ENCODE data around the gene FAM177A1. TPM values are rescaled to one million over a fixed set of nuclear protein-coding genes. Genes with fewer than 3 reads are reported as not detected.
A peak's percentile ranks its signal among the peaks of the same experiment; 100 is the strongest.

The FAM177A1 gene
- total RNA-seq, 2 experiments from 2014 or later = 40.1 to 40.7 TPM

- DNase-seq (peak; percentile 97), ATAC-seq (peak; percentile 90)
- CTCF ChIA-PET = interaction anchor here (1.2 to 3.3 kb wide), 6 partner anchors 18 to 295 kb away, joined by 3 to 12 read pairs (median 7); partner anchors contain the start of genes FAM177A1, NFKBIA and PSMA6
- Mint-ChIP-seq H3K9me3 (ENCODE audit: low read depth) (no peaks in the 10 kb centered on the region), H3K27me3 (no peaks in the 10 kb centered on the region), H3K4me3 (peak within 1 kb of the TSS; percentile 94), H3K4me1 (peaks cover 56% of the 10 kb centered on the region), H3K36me3 (peaks cover 22% of the 10 kb centered on the region), H3K27ac (peak within 1 kb of the TSS; percentile 99)
Measured at GRCh38 chr14:35121887-35122695, 76.0 kb downstream of the FAM177A1 start, which contains the start of the genes PPP2R3C and PRORP. Gene PPP2R3C, minus strand, starts transcription at chr14:35121990. Its CDS starts 31 bp downstream, at chr14:35121959. Gene PRORP, plus strand, starts transcription at chr14:35122552. Its CDS starts 694 bp downstream, at chr14:35123246.

- Mint-ChIP-seq H3K36me3 (peaks cover 27% of the 10 kb centered on the region), H3K4me1 (peaks cover 58% of the 10 kb centered on the region), H3K9me3 (ENCODE audit: low read depth) (no peaks in the 10 kb centered on the region), H3K27ac (peak overlapping the region; percentile 99), H3K27me3 (no peaks in the 10 kb centered on the region), H3K4me3 (peak overlapping the region; percentile 94)
- DNase-seq (no peak), ATAC-seq (no peak)
- CTCF ChIA-PET = interaction anchor here (1.2 to 3.3 kb wide), 5 partner anchors 17 to 281 kb away, joined by 3 to 12 read pairs (median 8); partner anchors contain the start of genes FAM177A1, NFKBIA and PSMA6
Measured at GRCh38 chr14:35122696-35123387, 76.8 kb downstream of the FAM177A1 start.

- no peaks in the 10 kb centered on the region for H3K27me3 Mint-ChIP-seq
Measured at GRCh38 chr14:35123388-35123703, 77.3 kb downstream of the FAM177A1 start.

GRCh38 chr14:35124127-35124526 lies 78.1 kb downstream of the FAM177A1 start:
- CTCF ChIA-PET = interaction anchor here (0.7 to 3.3 kb wide), 4 partner anchors 16 to 280 kb away, joined by 3 to 12 read pairs (median 7); partner anchors contain the start of gene NFKBIA
- Mint-ChIP-seq H3K4me1 (peaks cover 58% of the 10 kb centered on the region), H3K36me3 (peaks cover 33% of the 10 kb centered on the region), H3K27ac (no peak overlapping the region), H3K27me3 (no peaks in the 10 kb centered on the region), H3K9me3 (ENCODE audit: low read depth) (no peaks in the 10 kb centered on the region), H3K4me3 (peak overlapping the region; percentile 94)
- DNase-seq (no peak), ATAC-seq (no peak)

More at GRCh38 chr14:35123388-35123703, 77.3 kb downstream of the FAM177A1 start:
- H3K36me3 Mint-ChIP-seq = peaks cover 31% of the 10 kb centered on the region
- H3K27ac Mint-ChIP-seq = peak overlapping the region; percentile 99
- no peak for ATAC-seq
- no peaks in the 10 kb centered on the region for H3K9me3 Mint-ChIP-seq (ENCODE audit: low read depth)
- peak overlapping the region; percentile 94 for H3K4me3 Mint-ChIP-seq
- DNase-seq = no peak
- peaks cover 59% of the 10 kb centered on the region for H3K4me1 Mint-ChIP-seq
- CTCF ChIA-PET = interaction anchor here (0.7 to 3.3 kb wide), 4 partner anchors 17 to 280 kb away, joined by 3 to 12 read pairs (median 7); partner anchors contain the start of gene NFKBIA

Other genes with a start within 250 kb of the FAM177A1 start
- gene BAZ1A, start 170.9 kb upstream of the FAM177A1 start, total RNA-seq = 10 to 100 TPM; 48.7 to 57.4 TPM
- gene SRP54, start 63.3 kb upstream of the FAM177A1 start, total RNA-seq = 10 to 100 TPM; 56.3 to 63.5 TPM
- 10 to 100 TPM; 38.9 to 47.1 TPM for gene PPP2R3C, start 75.7 kb downstream of the FAM177A1 start, total RNA-seq
- gene PRORP, start 76.3 kb downstream of the FAM177A1 start, total RNA-seq = 10 to 100 TPM; 28.0 to 31.3 TPM
- gene PSMA6, start 246.1 kb downstream of the FAM177A1 start, total RNA-seq = 100 to 1,000 TPM; 251 to 299 TPM

All from activated CD8-positive, alpha-beta memory T cell treated with anti-CD3 and anti-CD28 coated beads, Interleukin-2, amount 10 ng/mL, durations not matched to agents 7 days and 5 days (primary cell).